Neuronal stem cell (in vitro differentiated cells): ENCODE measurements around the gene NUP98.
A peak's percentile ranks its signal among the peaks of the same experiment; 100 is the strongest.

Experiments used
- DNase-seq: peaks from one replicate; pipeline ENCODE4 v3.0.0-alpha.2; 2013; ENCODE audit warnings: low spot score
- H2AFZ ChIP-seq: one replicate; pipeline ENCODE4 v1.6.1; 2013; ENCODE audit warnings: mild to moderate bottlenecking, low read length, inconsistent platforms
- H2AK5ac ChIP-seq: 2 replicates; pipeline ENCODE4 v1.6.1; 2013; ENCODE audit warnings: low read depth, mild to moderate bottlenecking, inconsistent platforms, low read length, moderate library complexity, mixed read lengths
- H2BK120ac ChIP-seq: 2 replicates; pipeline ENCODE4 v1.6.1; 2013; ENCODE audit warnings: low read depth, mild to moderate bottlenecking, inconsistent platforms, low read length, moderate library complexity, mixed read lengths
- H2BK12ac ChIP-seq: one replicate; pipeline ENCODE4 v1.6.1; 2013; ENCODE audit warnings: low read length, inconsistent platforms
- H2BK15ac ChIP-seq: 2 replicates; pipeline ENCODE4 v1.6.1; 2013; ENCODE audit warnings: mild to moderate bottlenecking, low read length, inconsistent platforms, mixed read lengths
- H2BK5ac ChIP-seq: one replicate; pipeline ENCODE4 v1.6.1; 2013; ENCODE audit warnings: inconsistent platforms, mild to moderate bottlenecking, low read length, moderate library complexity
- H3K14ac ChIP-seq: one replicate; pipeline ENCODE4 v1.6.1; 2013; ENCODE audit warnings: low read length, inconsistent platforms
- H3K18ac ChIP-seq: 2 replicates; pipeline ENCODE4 v1.6.1; 2013; ENCODE audit warnings: low read length, inconsistent platforms
- H3K23ac ChIP-seq: 2 replicates; pipeline ENCODE4 v1.6.1; 2013; ENCODE audit warnings: low read depth, mild to moderate bottlenecking, mixed read lengths, low read length, inconsistent platforms; ENCODE audit not compliant: poor library complexity
- H3K27ac ChIP-seq: replicated peaks from 3 replicates; pipeline ENCODE4 v1.5.1; 2013; ENCODE audit warnings: low read length, inconsistent platforms
- H3K27me3 ChIP-seq, 3 experiments: 2 replicates each; pipeline ENCODE4 v1.6.1; 2013; ENCODE audit warnings: low read length in 3 of 3, mild to moderate bottlenecking in 2 of 3, inconsistent platforms in 1 of 3, low read depth in 1 of 3, mixed read lengths in 1 of 3, moderate library complexity in 1 of 3; ENCODE audit not compliant: control insufficient read depth in 3 of 3, insufficient read depth in 3 of 3
- H3K36me3 ChIP-seq, 2 donors: replicated peaks in 1 of 2; 2 replicates each; pipeline ENCODE4 v1.6.1; 2013; ENCODE audit warnings: low read length in 2 of 2; ENCODE audit not compliant: control insufficient read depth in 2 of 2, insufficient read depth in 2 of 2
- H3K4ac ChIP-seq: 2 replicates; pipeline ENCODE4 v1.6.1; 2013; ENCODE audit warnings: inconsistent platforms, mild to moderate bottlenecking, low read length, moderate library complexity
- H3K4me1 ChIP-seq, 2 donors: 1 replicate in 1 of 2; 2 replicates in 1 of 2; pipeline ENCODE4 v1.6.1; 2013; ENCODE audit warnings: low read length in 2 of 2, low read depth in 1 of 2; ENCODE audit not compliant: control insufficient read depth in 2 of 2, insufficient read depth in 1 of 2
- H3K4me2 ChIP-seq: one replicate; pipeline ENCODE4 v1.6.1; 2013; ENCODE audit warnings: mild to moderate bottlenecking, low read length, inconsistent platforms; ENCODE audit not compliant: insufficient read depth, poor library complexity, severe bottlenecking
- H3K4me3 ChIP-seq, 2 donors: 2 replicates each; pipeline ENCODE4 v1.5.1; 2013; ENCODE audit warnings: low read length in 2 of 2, mild to moderate bottlenecking in 2 of 2, inconsistent platforms in 1 of 2, moderate library complexity in 1 of 2
- H3K79me1 ChIP-seq: one replicate; pipeline ENCODE4 v1.6.1; 2013; ENCODE audit warnings: low read depth, mild to moderate bottlenecking, inconsistent platforms, low read length, moderate library complexity
- H3K9ac ChIP-seq: one replicate; pipeline ENCODE4 v1.6.1; 2013; ENCODE audit warnings: mild to moderate bottlenecking, low read depth, low read length, inconsistent platforms; ENCODE audit not compliant: poor library complexity
- H3K9me3 ChIP-seq, 2 donors: replicated peaks in 1 of 2; 2 replicates each; pipeline versions ENCODE3 to v1.6.1; 2013; ENCODE audit warnings: low read length in 2 of 2, mild to moderate bottlenecking in 2 of 2, inconsistent platforms in 1 of 2, low read depth in 1 of 2, mixed read lengths in 1 of 2, moderate library complexity in 1 of 2; ENCODE audit not compliant: control insufficient read depth in 2 of 2, insufficient read depth in 1 of 2
- H4K8ac ChIP-seq: one replicate; pipeline ENCODE4 v1.6.1; 2013; ENCODE audit warnings: low read depth, mild to moderate bottlenecking, inconsistent platforms, low read length, moderate library complexity
- H4K91ac ChIP-seq: one replicate; pipeline ENCODE4 v1.6.1; 2013; ENCODE audit warnings: low read length, low read depth, mild to moderate bottlenecking, inconsistent platforms; ENCODE audit not compliant: poor library complexity
- WGBS, 2 donors: extraction: QIAGEN DNeasy Blood & Tissue Kit; methylation state at CpG; one replicate each; pipeline ENCODE4 v1.1.7; 2013; ENCODE audit warnings: missing lambda C conversion rate in 2 of 2, mixed read lengths in 1 of 2; ENCODE audit not compliant: insufficient read length in 2 of 2, insufficient replicate concordance in 1 of 2; ENCODE audit errors: extremely low coverage in 2 of 2; 5-methylcytosine and 5-hydroxymethylcytosine counted together

NUP98 gene

GRCh38 chr11:3669128-3669527 is 128.2 kb downstream of the NUP98 start:
- Histone ChIP-seq H3K18ac (no peak overlapping the region), H3K23ac (no peak overlapping the region), H3K4me2 (no peak overlapping the region), H2BK5ac (no peak overlapping the region), H3K27me3 (no peaks in the 10 kb centered on the region), H3K27ac (no peak overlapping the region), H3K9ac (no peak overlapping the region), H3K4me1 (peaks cover 0 to 6% of the 10 kb centered on the region in 2 donors), H3K4ac (no peak overlapping the region), H3K4me3 (no peak overlapping the region), H3K36me3 (peaks cover 28 to 90% of the 10 kb centered on the region in 2 donors), H4K91ac (no peak overlapping the region), H2AFZ (no peak overlapping the region), H2BK15ac (no peak overlapping the region), H4K8ac (no peak overlapping the region), H3K14ac (no peak overlapping the region), H2BK120ac (no peak overlapping the region), H2AK5ac (no peak overlapping the region), H2BK12ac (no peak overlapping the region), H3K79me1 (no peaks in the 10 kb centered on the region), H3K9me3 (no peaks in the 10 kb centered on the region)
- no CpG with 5 or more reads among the region's 7 CpGs for WGBS, 2 donors
- no peak for DNase-seq

DNA sequence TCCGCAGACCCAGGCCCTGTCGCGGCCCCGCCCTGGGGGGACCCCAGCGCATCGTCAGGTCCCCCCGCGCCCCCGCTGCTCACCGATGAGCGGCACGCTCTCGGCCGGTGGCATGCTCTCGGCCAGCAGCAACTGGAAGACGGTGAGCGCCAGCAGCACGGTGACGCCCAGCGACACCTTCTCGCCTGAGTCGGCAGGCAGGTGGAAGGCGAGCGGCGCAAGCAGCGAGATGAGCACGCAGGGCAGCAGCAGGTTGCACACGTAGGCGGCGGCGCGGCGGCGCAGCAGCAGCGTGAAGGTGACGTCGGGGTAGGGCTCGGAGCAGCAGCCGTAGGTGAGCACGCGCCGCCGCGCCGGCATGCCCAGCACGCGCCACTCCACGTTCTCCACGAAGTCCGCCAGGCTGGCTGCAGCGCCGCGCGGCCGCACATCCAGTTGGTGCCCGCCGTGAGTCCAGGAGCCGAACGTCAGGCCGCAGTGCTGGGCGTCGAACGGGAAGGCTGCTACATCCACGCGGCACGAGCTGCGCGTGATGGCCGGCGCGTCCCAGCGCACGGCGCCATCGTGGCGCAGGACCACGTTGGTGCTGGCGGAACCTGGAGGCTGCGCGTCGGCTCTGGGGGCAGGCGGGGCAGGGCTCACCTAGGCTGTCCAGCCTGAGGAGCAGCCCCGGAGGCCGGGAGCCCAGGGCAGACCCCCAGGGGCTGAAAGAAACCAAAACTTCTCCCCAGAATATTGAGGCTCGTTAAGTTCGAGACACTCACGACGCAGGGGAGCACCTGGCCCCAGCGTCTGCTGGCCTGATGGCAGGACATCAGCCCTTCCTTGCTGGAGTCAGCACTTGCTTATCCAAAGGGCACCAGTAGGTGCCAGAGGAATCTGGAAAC is 130.0 kb downstream of the NUP98 start:
- H3K9ac ChIP-seq, result no peak overlapping the region

DNA sequence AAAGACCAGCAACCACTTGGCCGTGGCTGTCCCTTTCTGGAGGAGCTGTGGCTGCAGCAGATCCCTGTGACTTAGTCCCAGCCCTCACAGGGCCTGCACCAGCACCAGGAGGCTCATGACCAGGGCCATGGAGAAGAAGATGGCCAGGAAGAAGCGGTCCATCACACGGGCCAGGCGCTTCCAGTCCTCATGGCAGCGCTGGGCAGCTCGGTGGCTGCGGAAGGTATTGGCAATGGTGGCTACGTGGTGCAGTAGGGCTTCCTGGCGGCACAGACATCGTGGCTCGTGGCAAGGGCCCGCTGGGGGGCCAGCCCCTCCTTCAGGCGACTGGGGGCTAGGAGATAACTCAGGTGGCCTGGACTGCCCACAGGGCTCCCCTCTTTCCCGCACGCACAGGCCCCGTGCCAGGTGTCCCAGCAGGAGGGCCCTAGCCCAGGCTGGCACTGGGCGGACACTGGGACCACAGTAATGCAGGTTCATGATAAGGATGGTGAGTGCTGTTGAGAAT is 131.3 kb downstream of the NUP98 start:
- Histone ChIP-seq H3K4me2 (no peak overlapping the region), H3K4me3 (no peak overlapping the region), H2BK120ac (no peak overlapping the region), H3K36me3 (peaks cover 19 to 63% of the 10 kb centered on the region in 2 donors), H3K27me3 (no peaks in the 10 kb centered on the region), H3K9ac (peak overlapping the region; percentile 12), H4K8ac (no peak overlapping the region), H3K23ac (no peak overlapping the region), H3K14ac (no peak overlapping the region), H3K18ac (peak overlapping the region; percentile 60), H3K4me1 (no peaks in the 10 kb centered on the region), H2AFZ (no peak overlapping the region), H2BK5ac (no peak overlapping the region), H2BK12ac (no peak overlapping the region), H3K4ac (no peak overlapping the region), H2BK15ac (no peak overlapping the region), H3K27ac (no peak overlapping the region), H3K9me3 (peaks cover 0 to 1% of the 10 kb centered on the region in 2 donors), H4K91ac (no peak overlapping the region), H3K79me1 (no peaks in the 10 kb centered on the region), H2AK5ac (no peak overlapping the region)
- no peak for DNase-seq
- no CpG with 5 or more reads among the region's 17 CpGs for WGBS, 2 donors

More for the DNA sequence above, 130.0 kb downstream of the NUP98 start:
- H3K4me2 ChIP-seq, result no peak overlapping the region
- peaks cover 24 to 77% of the 10 kb centered on the region in 2 donors for H3K36me3 ChIP-seq
- no peak overlapping the region for H2AFZ ChIP-seq
- H3K4me1 ChIP-seq, result peaks cover 0 to 6% of the 10 kb centered on the region in 2 donors
- no peaks in the 10 kb centered on the region for H3K9me3 ChIP-seq
- WGBS, 2 donors, result no CpG with 5 or more reads among the region's 89 CpGs
- no peak overlapping the region for H3K4me3 ChIP-seq
- H3K79me1 ChIP-seq, result no peaks in the 10 kb centered on the region
- DNase-seq, result no peak
- no peak overlapping the region for H2BK15ac ChIP-seq
- H3K4ac ChIP-seq, result no peak overlapping the region
- no peak overlapping the region for H2AK5ac ChIP-seq
- H3K18ac ChIP-seq, result peak overlapping the region; percentile 54
- peak overlapping the region; percentile 16 for H2BK12ac ChIP-seq
- H2BK120ac ChIP-seq, result no peak overlapping the region
- peak overlapping the region; percentile 73 for H3K14ac ChIP-seq
- H4K91ac ChIP-seq, result no peak overlapping the region
- peak overlapping the region; percentile 92 for H3K23ac ChIP-seq
- H2BK5ac ChIP-seq, result no peak overlapping the region
- H4K8ac ChIP-seq, result peak overlapping the region; percentile 54
- no peak overlapping the region for H3K27ac ChIP-seq
- H3K27me3 ChIP-seq, result no peaks in the 10 kb centered on the region

- Histone ChIP-seq H3K23ac (no peak overlapping the region), H3K4ac (no peak overlapping the region), H3K27ac (no peak overlapping the region), H2BK120ac (no peak overlapping the region), H2AK5ac (no peak overlapping the region), H2BK12ac (no peak overlapping the region), H2BK5ac (no peak overlapping the region), H3K9me3 (peaks cover 0 to 1% of the 10 kb centered on the region in 2 donors), H3K79me1 (no peaks in the 10 kb centered on the region), H3K9ac (no peak overlapping the region), H3K36me3 (peaks cover 17 to 58% of the 10 kb centered on the region in 2 donors), H4K8ac (no peak overlapping the region), H3K4me3 (no peak overlapping the region), H3K27me3 (no peaks in the 10 kb centered on the region), H3K14ac (no peak overlapping the region), H3K4me1 (no peaks in the 10 kb centered on the region), H4K91ac (no peak overlapping the region), H2BK15ac (no peak overlapping the region), H3K4me2 (no peak overlapping the region), H3K18ac (no peak overlapping the region), H2AFZ (no peak overlapping the region)
- WGBS, 2 donors, result no CpG with 5 or more reads among the region's 6 CpGs
- DNase-seq, result no peak
These were observed 131.9 kb downstream of the NUP98 start for GRCh38 chr11:3665336-3666022.
